ENCODE measurements around the gene ADAM10.
A peak's percentile ranks its signal among the peaks of the same experiment; 100 is the strongest.
"Not testable (repeated sequence)": the region's sequence is repeated elsewhere in the genome, so short reads cannot be mapped to it uniquely, and the experiment has no call there.

ADAM10 gene

DNA sequence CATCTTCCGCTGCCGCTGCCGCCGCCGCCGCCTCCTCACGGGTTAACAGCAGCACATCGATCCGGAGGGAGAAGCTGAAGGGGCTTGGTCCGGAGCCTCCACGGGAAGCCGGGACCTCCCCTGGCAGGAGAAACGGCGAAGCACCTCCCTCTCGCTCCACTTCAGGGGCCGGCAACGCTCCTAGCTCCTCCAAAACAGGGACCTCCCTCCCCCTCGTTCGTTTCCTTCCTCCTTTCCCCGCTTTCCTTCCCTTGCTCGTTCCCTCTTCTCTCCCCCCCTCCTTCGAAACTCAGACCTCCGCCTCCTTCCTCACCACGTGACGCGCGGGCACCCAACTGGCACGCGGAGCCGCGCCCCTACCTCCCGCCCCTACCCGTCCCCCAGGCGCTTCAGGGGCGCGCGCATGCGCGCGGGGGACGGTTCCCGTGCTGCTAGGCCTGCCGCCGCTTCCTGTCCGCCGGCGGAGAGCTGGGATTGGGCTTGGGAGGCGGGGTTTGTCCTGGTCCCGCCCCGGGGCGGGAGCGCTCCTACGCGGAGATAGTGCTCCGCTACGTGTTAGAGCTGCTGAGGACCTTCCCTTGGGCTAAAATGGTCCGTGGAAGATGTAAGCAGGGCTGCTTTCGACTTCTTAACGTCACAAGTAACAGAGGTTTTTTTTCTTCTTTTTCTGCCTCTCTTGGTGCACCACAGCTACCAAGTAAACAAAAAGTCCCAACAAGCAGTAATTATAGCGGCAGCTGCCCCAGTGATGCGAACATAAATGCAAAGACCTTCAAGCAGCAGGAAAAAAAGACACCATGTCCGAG lies at the start of gene ADAM10:
Gene ADAM10 (minus strand): TSS at position 176 of the 806 bp plus-strand sequence. CDS start 173 bp downstream, at position 3.
- DNase-seq: peak; percentile 90

DNA sequence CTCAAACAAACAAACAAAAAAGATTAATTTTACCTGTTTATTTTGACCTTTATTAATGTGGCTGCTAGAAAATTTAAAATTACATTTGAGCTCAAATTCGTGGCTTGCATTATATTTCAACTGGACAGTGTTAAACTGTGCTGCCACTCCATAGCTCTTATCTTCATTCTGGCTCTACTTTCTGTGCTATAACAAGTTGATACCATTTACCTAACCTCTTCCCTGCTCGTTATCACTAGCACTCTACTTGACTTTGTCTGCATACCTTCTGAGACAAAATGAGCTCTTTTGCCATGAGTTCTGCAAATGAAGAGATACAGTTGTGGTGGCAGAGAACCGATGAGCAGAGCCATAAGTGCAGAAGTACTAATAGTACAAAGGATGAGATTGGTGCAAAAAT lies 48.0 kb upstream of the ADAM10 start:
- no peak for DNase-seq

- DNase-seq: no peak
Observed at GRCh38 chr15:58795825-58796224, 46.3 kb upstream of the ADAM10 start.

- no peak for DNase-seq
Observed at GRCh38 chr15:58793862-58794261, 44.4 kb upstream of the ADAM10 start.

DNA sequence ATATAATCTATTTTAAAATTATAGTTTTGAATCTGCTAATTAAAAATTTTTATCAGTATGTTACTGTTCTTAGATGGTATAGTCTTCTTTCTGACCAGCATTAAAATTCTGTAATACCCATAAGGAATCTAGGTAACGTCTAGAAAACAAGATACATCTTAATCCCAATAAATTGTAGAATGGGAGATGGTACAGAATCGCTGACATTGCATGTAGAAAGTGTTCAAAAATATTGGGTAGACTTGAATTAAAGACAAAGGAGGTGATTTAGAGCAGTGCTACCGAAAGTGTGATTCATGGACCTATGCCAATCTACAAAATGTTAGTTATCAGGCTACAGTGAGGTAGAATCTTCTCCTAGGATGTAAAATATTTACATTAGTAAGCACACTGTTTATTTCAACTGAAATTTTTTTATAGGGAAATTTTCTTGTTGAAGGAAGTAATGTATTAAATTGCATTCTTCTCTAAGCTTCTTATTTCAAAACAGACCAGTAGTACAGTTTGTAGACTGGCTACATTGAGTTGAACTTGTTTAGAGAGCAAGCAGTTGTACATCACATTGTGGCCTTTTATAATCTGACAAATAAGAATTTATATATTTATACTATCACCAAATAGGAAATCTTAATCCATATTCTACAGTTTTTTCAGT lies 38.7 kb upstream of the ADAM10 start:
- DNase-seq: no peak

DNA sequence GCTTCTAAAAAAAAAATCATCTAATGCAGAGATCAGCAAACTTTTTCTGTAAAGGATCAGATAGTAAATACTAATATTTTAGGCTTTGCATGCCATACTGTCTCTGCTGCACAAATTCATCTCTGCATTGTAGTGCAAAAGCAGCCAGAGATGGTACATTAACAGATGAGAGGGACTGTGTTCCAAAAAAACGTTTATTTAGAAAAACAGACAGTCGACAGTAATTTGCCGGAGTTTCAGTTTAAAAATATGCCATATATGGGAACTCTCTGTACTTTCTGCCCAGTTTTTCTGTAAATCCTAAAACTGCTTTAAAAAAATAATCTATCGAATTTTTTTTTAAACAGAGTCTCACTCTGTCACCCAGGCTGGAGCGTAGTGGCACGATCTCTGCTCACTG lies 35.8 kb upstream of the ADAM10 start:
- DNase-seq: no peak

GRCh38 chr15:58779554-58779953 lies 30.0 kb upstream of the ADAM10 start:
- no peak for DNase-seq

- no peak for DNase-seq
Observed at GRCh38 chr15:58777107-58777506, 27.6 kb upstream of the ADAM10 start.

GRCh38 chr15:58775402-58775801 lies 25.9 kb upstream of the ADAM10 start:
- no peak for DNase-seq

DNA sequence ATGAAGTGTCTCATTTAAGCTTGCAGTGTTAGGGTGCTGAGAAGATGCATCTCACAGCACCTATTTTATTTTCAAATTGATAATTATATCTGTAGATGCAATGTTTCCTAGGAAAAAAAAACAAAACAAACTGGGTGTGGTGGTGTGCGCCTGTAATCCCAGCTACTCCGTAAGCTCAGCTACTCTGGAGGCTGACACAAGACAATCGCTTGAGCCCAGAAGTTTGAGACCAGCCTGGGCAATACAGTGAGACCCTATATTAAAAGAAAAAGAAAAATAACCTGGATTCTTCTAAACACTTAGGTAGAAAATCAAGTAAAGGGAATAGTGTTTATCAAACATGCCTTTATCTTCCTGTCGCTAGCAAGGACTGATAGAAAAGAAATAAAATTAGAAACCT lies 23.5 kb upstream of the ADAM10 start:
- DNase-seq: no peak

- no peak for DNase-seq
Observed at GRCh38 chr15:58771621-58772250, 22.2 kb upstream of the ADAM10 start.

DNA sequence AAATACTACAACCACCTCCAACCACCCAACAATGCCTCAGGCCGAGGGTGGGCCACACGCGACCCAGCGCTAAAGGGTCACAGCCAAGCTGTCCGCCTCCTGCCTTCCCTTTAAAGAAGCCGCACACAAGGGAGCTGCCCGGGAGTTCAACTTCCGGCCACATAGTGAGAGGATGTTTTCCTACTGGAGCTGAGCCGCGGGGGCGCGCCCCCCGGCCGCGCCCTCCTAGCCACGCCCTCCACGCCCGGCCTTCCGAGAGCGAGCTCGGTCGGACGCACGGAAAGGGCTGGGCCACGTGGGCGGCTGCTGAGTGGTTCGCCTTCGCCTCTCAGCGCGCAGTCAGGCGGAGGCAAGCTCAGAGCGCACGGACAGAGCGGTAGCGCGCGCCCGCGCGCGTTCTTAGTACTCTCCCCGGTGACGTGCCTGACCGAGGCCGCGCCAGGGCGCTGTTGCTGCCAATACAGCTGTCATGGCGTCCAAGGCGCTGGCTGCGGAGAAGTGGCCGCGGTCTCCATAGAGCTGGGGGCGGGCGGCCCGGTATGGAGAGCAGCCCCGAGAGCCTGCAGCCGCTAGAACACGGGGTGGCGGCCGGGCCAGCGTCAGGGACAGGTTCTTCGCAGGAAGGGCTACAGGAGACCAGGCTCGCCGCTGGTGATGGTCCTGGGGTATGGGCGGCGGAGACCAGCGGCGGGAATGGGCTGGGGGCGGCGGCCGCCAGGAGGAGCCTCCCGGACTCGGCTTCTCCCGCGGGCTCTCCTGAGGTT lies 21.5 kb upstream of the ADAM10 start, which contains the start of gene MINDY2:
Gene MINDY2 (plus strand): TSS at position 446 of the 764 bp plus-strand sequence. CDS start 94 bp downstream, at position 540.
- DNase-seq: peak; percentile 98

- DNase-seq: no peak
Observed at GRCh38 chr15:58770519-58770856, 21.0 kb upstream of the ADAM10 start.

GRCh38 chr15:58768601-58769004 lies 19.1 kb upstream of the ADAM10 start:
- DNase-seq: not testable (repeated sequence)

- DNase-seq: no peak
Observed at GRCh38 chr15:58766290-58766689, 16.8 kb upstream of the ADAM10 start.

DNA sequence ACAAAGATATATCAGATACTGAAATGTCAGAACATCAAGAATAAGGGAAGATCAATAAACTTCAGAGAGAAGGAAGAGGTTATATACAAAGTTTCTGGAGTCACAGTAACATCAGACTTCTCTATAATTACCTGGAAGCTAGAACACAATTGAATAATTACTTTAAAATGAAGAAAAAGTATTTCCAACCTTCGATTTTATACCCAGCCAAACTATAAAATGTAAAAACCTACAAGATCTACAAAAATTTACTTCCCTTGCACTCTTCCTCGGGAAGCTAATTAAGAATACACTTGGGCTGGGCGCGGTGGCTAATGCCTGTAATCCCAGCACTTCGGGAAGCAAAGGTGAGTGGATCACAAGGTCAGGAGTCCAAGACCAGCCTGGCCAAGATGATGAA lies 15.0 kb upstream of the ADAM10 start:
- DNase-seq: no peak

DNA sequence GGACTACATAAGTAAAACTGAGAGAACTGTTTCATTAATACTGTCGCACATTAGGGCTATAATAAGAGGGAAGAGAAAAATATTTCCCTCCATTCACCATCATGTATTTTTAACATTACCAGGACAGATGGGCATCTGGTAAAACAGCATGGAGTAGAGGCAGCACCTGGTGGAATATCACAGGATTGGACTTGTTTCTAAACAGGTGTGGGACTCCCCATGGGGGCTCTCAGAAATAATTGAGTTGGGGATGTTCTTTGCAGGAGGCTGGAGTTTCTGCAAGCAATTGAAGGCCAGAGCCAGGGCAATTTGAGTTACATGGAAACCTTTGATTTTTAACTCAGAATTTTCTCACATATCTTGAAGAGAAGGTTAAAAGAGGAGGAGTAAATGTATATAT lies 13.2 kb upstream of the ADAM10 start:
- no peak for DNase-seq

GRCh38 chr15:58762285-58762684 lies 12.8 kb upstream of the ADAM10 start:
- DNase-seq: no peak

DNA sequence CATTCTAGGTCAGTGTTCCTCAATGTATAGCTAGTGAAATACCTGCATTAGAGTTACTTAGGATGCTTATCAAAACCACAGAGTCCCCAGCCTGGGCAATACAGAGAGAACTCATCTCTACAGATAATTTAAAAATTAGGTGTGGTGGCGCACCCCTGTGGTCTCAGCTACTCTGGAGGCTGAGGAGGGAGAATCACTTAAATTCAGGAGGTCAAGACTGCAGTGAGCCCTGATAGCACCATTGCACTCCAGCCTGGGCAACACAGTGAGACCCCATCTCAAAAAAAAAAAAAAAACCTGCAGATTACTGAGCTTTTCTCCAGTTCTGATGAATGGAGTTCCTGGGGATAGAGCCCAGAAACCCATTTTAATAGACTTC lies 11.5 kb upstream of the ADAM10 start:
- no peak for DNase-seq

DNA sequence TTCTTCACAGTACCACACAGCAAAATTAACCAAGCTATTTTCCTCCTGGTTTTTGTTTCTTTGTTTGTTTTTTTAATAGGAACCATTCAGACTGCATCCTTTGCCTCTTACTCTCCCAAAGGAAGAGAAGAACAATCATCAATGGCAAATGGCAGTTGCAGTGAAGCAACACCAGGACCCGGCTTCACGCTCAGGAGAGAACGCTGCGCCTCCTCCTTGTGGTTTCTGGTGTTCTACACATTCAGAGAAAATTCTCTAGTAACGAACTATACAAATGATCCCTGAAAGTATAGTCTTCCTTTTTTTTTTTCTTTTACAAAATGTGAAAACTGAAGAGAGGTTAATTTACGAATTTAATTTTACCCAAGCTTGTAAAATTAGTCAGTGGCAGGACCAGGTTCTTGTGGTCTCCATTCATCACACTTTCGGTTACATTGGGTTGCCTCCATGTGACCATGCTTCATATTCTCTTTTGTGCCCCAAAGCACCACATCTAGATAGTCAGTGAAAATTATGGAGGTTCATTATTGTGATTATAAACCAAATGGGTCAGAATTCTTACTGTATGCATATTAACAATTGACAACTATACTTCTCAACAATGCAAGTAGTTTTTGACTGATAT lies 11.0 kb upstream of the ADAM10 start:
- DNase-seq: no peak

DNA sequence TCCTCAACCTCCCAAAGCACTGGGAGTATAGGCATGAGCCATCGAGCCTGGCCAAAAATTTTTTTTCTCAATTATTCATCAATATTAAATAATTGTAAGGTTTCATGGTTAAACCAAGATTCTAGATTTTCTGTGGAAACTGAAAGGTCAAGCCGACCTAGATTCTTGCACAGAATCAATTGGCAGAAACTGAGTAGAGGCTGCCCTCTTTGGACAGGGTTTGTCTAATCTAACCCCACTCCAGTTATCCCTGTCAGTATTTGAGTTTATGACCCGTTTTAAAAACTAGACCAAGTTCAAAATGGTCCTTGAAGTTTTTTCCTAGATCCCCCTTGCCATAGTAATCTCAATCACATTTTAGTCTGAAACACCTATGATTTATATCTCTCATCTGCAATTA lies 8.6 kb upstream of the ADAM10 start:
- DNase-seq: no peak

- no peak for DNase-seq
Observed at GRCh38 chr15:58755956-58756355, 6.4 kb upstream of the ADAM10 start.

GRCh38 chr15:58755350-58755749 lies 5.8 kb upstream of the ADAM10 start:
- no peak for DNase-seq
